Skeletal muscle satellite cell (primary cell): Measurements from ENCODE around the gene CLIC3.

ENCODE experiments used
- H3K27me3 ChIP-seq: 2 replicates; pipeline ENCODE4 v1.7.0; 2013; ENCODE audit warnings: low read length; ENCODE audit not compliant: control insufficient read depth, insufficient read depth
- H3K36me3 ChIP-seq: 2 replicates; pipeline ENCODE4 v1.7.0; 2013; ENCODE audit warnings: mild to moderate bottlenecking, control low read depth, low read length; ENCODE audit not compliant: insufficient read depth
- H3K4me1 ChIP-seq: 2 replicates; pipeline ENCODE4 v1.7.0; 2013; ENCODE audit warnings: low read length; ENCODE audit not compliant: control insufficient read depth, insufficient read depth
- H3K4me2 ChIP-seq: 2 replicates; pipeline ENCODE4 v1.7.0; 2013; ENCODE audit warnings: mild to moderate bottlenecking, low read length
- H3K4me3 ChIP-seq: 2 replicates; pipeline ENCODE4 v1.7.0; 2013; ENCODE audit warnings: low read length
- H3K9ac ChIP-seq: 2 replicates; pipeline ENCODE4 v1.7.0; 2013; ENCODE audit warnings: mild to moderate bottlenecking, low read depth, low read length, moderate library complexity
- H3K9me3 ChIP-seq: replicated peaks from 2 replicates; pipeline ENCODE4 v1.7.0; 2013; ENCODE audit warnings: mild to moderate bottlenecking, control low read depth, low read length

CLIC3 gene

DNA sequence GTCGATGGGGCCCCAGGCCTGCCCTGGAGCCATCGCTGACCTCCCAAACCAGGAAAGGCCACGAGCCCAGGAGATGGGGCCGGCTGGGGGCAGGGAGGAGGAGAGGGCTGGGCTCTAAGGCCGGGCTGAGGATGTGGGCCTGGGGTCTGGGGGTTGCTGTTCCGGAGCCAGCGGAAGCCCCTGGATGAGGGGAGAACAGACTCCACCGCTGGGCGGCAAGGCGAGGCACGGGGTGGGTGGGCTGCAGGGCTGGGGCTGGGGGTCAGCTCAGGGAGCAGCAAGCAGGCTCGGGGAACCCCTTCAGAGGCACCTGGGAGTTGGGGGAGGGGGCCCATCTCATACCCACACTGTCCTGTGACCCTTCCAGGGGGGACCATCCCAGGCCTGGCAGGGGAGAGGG is 32.6 kb downstream of the CLIC3 start:
- Histone ChIP-seq H3K4me3 (no peak overlapping the region), H3K9me3 (no peaks in the 10 kb centered on the region), H3K4me2 (no peak overlapping the region), H3K9ac (no peak overlapping the region), H3K4me1 (no peaks in the 10 kb centered on the region), H3K36me3 (no peaks in the 10 kb centered on the region), H3K27me3 (peaks cover 11% of the 10 kb centered on the region)

DNA sequence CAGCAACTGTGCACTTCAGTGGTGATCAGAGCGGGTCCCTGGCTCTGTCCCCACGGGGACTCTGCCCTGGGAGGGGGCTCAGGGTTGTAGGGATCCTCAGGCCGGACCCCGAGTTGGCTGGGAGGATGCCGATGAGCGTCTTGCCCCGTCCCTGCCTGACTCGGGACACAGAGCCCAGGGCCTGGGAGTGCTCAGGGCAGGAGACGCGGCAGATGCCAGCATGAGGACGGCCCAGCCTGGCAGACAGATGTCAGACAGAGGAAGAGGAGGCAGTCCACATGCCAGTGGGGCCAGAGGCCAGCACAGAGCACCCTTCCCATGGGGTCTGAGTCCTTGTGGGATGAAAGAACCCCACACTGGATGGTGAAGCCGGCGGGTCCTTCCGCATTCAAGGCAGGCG is 33.0 kb downstream of the CLIC3 start:
- no peak overlapping the region for H3K4me2 ChIP-seq
- H3K9ac ChIP-seq, result no peak overlapping the region
- H3K4me3 ChIP-seq, result no peak overlapping the region
- H3K9me3 ChIP-seq, result no peaks in the 10 kb centered on the region
- H3K36me3 ChIP-seq, result no peaks in the 10 kb centered on the region
- no peaks in the 10 kb centered on the region for H3K4me1 ChIP-seq
- peaks cover 12% of the 10 kb centered on the region for H3K27me3 ChIP-seq

DNA sequence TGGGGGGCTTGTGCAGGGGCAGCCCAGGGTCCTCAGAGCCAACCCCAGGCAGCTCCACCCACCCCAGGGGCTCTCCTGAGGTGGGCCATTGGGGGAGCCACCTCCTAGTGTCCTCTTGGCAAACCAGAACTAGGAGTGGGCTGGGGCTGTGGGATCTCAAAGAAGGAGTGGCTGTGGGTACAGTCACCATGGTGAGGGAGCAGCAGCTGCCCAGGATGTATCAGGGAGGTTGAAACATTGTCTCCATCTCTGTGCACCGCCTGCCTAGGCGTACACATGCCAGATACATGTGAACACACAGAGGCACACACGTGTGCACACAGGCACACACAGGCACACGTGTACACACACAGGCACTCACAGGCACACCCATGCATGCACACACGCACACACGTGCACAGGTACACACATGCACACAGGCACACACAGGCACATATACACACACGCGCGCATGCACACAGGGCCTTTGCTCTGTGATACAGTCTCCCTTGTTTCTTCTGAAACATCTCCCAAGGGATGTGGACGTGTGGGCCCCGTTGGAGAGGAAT is 33.6 kb downstream of the CLIC3 start:
- H3K4me3 ChIP-seq, result no peak overlapping the region

DNA sequence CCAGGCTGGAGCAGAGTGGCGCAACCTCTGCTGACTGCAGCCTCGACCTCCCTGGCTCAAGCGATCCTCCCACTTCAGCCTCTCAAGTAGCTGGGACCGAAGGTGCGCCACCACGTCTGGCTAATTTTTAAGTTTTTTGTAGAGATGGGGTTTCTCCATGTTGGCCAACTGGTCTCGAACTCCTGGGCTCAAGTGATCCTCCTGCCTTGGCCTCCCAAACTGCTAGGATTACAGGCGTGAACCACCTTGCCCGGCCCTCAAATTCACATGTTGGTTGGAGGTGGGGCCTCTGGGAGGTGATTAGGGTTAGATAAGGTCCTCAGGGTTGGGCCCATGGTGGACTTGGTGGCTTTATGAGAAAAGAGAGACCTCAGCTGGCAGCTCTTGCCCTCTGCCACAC is 34.2 kb downstream of the CLIC3 start:
- Histone ChIP-seq H3K4me1 (no peaks in the 10 kb centered on the region), H3K9ac (no peak overlapping the region), H3K4me2 (no peak overlapping the region), H3K9me3 (no peaks in the 10 kb centered on the region), H3K27me3 (peaks cover 13% of the 10 kb centered on the region), H3K4me3 (no peak overlapping the region), H3K36me3 (no peaks in the 10 kb centered on the region)

More for the DNA sequence above, 33.6 kb downstream of the CLIC3 start:
- peaks cover 13% of the 10 kb centered on the region for H3K27me3 ChIP-seq
- no peaks in the 10 kb centered on the region for H3K9me3 ChIP-seq
- no peaks in the 10 kb centered on the region for H3K4me1 ChIP-seq
- no peak overlapping the region for H3K9ac ChIP-seq
- no peak overlapping the region for H3K4me2 ChIP-seq
- H3K36me3 ChIP-seq, result no peaks in the 10 kb centered on the region

DNA sequence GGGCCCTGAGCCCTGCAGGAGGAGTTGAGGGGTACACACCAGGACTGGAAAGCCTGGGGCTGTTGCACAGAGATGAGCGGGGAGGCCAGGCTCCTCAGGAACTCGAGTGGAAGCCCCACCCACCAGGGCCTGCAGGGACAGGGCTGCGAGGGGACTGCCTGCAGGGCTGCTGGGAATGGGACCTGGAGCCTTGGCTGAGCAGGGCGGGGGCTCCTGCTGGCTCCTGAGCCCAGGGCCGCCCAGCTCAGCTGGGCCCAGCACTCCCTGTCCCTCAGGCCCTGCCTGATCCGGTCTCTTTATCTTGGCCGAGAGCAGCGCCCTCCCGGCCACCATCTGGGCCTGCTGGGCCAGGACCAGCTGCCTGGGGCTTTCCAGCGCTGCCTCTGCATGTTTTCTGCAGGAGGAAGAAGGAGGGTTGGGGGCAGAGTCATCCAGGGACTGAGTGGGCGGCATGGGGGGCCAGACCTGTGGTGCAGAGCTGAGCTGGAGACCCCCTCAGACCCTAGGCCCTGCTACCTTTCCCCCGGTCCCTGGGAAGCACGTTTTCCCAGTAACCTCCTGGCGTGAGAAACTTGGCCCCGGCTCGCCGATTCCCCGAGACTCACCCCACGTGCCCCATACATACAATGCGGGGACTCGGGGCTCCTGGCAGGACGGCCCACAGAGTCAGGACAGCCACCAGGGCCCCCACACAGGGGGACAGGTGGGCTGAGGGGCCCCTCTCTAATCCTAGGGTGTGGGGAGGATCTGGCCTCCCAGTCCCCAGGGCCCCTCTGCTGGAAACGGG is 34.9 kb downstream of the CLIC3 start:
- H3K4me3 ChIP-seq, result no peak overlapping the region
- H3K27me3 ChIP-seq, result peaks cover 13% of the 10 kb centered on the region
- no peaks in the 10 kb centered on the region for H3K36me3 ChIP-seq
- no peak overlapping the region for H3K9ac ChIP-seq
- no peaks in the 10 kb centered on the region for H3K9me3 ChIP-seq
- H3K4me2 ChIP-seq, result no peak overlapping the region
- H3K4me1 ChIP-seq, result no peaks in the 10 kb centered on the region

DNA sequence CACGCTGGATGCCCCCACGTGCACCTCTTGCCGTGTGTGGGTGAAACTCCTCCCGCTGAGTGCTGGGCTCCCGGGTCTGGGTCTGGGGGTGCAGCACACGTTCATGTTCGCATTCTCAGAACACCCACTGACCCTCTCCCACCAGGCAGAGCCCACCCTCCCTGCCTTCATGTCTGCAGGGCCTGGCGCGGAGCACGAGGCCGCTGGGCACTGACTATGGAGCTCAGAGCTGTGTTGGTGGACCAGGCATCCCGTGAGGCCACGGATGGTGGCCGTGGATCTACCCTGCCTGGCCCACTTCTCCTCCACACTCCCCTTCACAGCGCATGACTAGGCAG is 35.5 kb downstream of the CLIC3 start:
- peaks cover 9% of the 10 kb centered on the region for H3K27me3 ChIP-seq
- no peaks in the 10 kb centered on the region for H3K36me3 ChIP-seq
- no peaks in the 10 kb centered on the region for H3K4me1 ChIP-seq
- no peaks in the 10 kb centered on the region for H3K9me3 ChIP-seq
- no peak overlapping the region for H3K4me2 ChIP-seq
- no peak overlapping the region for H3K9ac ChIP-seq
- H3K4me3 ChIP-seq, result no peak overlapping the region

DNA sequence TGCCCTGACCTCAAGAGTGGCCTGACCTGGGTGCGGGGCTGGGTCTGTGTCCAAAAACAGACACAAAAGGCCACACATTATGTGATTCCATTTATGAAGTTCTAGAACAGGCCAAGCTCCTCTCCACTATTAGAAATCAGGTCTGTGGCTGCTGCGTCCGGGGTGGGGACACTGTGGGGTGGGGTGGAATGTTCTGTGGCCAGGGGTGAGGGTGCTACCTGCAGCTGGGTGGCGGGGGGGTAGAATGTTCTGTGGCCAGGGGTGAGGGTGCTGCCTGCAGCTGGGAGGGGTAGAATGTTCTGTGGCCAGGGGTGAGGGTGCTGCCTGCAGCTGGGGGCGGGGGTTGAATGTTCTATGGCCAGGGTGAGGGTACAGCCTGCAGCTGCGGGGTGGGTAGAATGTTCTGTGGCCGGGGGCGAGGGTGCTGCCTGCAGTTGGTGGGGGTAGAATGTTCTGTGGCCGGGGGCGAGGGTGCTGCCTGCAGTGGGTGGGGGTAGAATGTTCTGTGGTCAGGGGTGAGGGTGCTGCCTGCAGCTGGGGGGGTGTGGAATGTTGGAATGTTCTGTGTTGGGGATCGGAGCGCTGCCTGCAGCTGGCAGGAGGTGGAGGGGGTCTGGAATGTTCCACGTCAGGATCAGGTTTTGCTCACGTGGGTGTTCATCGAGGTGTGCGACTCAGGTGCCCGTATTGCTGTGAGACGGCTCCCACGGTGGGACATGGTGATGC is 36.0 kb downstream of the CLIC3 start:
- no peak overlapping the region for H3K4me2 ChIP-seq
- H3K9me3 ChIP-seq, result no peaks in the 10 kb centered on the region
- H3K4me3 ChIP-seq, result no peak overlapping the region
- no peaks in the 10 kb centered on the region for H3K36me3 ChIP-seq
- no peak overlapping the region for H3K9ac ChIP-seq
- H3K27me3 ChIP-seq, result peaks cover 6% of the 10 kb centered on the region
- no peaks in the 10 kb centered on the region for H3K4me1 ChIP-seq

DNA sequence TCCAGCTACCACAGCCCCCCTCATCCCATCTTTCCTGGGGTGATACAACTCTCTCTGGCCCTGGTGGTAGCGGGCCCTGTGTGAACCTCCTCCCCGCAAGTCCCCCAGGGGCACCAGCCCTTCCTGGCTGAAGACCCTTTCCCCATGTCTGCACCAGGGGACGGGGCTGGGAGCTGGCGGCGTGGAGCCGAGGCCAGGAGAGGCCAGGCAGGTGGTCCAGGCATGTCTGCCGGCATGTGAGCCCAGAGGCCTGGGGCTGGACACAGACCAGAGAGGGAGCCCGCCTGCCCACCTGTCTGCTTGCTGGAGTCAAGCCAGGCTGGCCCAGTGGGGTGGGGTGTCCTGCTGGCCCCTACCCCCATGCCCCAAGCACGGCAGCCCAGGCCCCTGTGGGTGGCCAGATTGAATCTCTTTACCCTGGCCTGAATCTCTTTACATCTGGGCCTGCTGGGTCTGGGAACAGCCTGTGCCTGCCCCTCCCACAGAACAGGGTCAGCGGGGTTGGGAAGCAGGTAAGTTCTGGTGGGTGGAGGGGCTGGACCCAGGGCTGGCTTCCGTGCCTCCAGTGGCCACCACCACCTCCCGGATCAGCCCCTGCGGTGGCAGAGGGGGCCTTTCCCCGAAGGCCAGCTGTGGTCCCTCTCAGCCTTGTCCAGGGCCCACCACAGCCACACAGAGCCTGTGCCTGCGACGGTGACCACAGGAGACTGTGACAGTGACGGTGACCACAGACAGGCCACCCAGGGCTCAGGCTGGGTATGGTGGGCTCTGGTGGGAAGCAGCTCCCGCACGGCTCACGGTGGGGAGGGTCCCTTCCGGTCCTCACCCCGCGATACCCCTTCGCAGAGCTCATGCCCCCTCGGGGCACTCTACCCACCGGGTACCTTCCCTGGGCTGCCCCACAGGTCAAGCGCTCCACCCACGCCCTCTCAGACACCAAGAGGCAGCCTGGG is 37.2 kb downstream of the CLIC3 start:
- H3K9ac ChIP-seq, result no peak overlapping the region
- no peaks in the 10 kb centered on the region for H3K9me3 ChIP-seq
- H3K27me3 ChIP-seq, result peaks cover 6% of the 10 kb centered on the region
- no peak overlapping the region for H3K4me2 ChIP-seq
- H3K36me3 ChIP-seq, result no peaks in the 10 kb centered on the region
- no peak overlapping the region for H3K4me3 ChIP-seq
- no peaks in the 10 kb centered on the region for H3K4me1 ChIP-seq

DNA sequence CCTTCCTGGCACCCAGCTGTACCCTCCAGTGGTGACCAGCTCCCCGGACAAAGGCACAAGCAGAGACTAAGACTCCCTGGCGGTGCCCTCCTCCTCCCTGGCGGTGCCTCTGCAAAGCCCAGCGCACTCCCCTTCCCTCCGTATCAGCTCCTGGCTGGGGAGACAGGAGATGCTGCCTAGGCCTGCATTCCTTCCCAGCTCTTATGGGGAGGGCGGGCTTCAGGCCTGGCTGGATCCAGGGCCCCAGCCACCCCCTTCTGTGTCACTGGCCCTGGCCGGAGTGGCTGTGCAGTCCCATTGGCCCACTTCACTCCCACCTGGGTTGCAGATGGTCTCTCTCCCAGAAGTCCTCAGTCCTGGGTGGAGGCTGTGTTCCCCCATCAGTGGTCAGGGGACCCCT is 37.9 kb downstream of the CLIC3 start:
- Histone ChIP-seq H3K4me2 (no peak overlapping the region), H3K36me3 (no peaks in the 10 kb centered on the region), H3K4me3 (no peak overlapping the region), H3K4me1 (no peaks in the 10 kb centered on the region), H3K9me3 (no peaks in the 10 kb centered on the region), H3K27me3 (peaks cover 6% of the 10 kb centered on the region), H3K9ac (no peak overlapping the region)

DNA sequence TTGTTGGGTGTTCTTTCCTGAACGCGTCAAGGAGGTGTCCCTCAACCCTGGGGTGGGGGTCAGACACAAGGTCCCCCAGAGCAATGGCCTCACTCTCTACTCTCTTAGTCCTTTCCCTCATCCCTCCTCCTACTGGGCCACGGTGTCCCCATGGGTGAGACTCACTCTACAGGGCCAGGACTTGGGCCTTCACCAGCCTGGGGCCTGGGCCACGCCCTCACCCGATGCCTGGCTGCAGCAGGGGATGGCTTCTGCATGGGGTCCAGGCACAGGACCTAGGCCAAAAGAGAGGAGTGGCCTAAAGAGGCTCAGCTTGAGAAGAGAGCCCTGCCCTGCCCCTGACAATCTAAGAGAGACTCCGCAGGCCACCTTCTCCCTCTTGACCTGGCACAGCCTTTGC is 38.5 kb downstream of the CLIC3 start:
- Histone ChIP-seq H3K9ac (no peak overlapping the region), H3K36me3 (no peaks in the 10 kb centered on the region), H3K9me3 (no peaks in the 10 kb centered on the region), H3K27me3 (peaks cover 7% of the 10 kb centered on the region), H3K4me3 (no peak overlapping the region), H3K4me1 (no peaks in the 10 kb centered on the region), H3K4me2 (no peak overlapping the region)

DNA sequence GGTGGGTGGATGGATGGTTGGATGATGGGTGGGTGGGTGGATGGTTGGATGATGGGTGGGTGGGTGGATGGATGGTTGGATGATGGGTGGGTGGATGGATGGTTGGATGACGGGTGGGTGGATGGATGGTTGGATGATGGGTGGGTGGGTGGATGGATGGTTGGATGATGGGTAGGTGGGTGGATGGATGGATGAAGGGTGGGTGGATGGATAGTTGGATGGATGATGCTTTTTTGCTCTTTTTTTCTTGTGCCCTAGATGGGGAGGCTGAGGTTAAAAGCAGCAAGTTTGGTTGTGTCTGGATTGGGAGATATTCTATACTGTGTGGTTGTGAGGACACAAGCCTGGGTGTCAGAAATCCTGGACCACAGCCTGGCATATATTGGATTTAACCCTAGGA is 38.9 kb downstream of the CLIC3 start:
- H3K4me3 ChIP-seq, result no peak overlapping the region
- no peaks in the 10 kb centered on the region for H3K9me3 ChIP-seq
- H3K9ac ChIP-seq, result no peak overlapping the region
- H3K27me3 ChIP-seq, result peaks cover 9% of the 10 kb centered on the region
- no peaks in the 10 kb centered on the region for H3K4me1 ChIP-seq
- no peaks in the 10 kb centered on the region for H3K36me3 ChIP-seq
- no peak overlapping the region for H3K4me2 ChIP-seq
